ENCODE results near the gene ROGDI.

Gene ROGDI

DNA sequence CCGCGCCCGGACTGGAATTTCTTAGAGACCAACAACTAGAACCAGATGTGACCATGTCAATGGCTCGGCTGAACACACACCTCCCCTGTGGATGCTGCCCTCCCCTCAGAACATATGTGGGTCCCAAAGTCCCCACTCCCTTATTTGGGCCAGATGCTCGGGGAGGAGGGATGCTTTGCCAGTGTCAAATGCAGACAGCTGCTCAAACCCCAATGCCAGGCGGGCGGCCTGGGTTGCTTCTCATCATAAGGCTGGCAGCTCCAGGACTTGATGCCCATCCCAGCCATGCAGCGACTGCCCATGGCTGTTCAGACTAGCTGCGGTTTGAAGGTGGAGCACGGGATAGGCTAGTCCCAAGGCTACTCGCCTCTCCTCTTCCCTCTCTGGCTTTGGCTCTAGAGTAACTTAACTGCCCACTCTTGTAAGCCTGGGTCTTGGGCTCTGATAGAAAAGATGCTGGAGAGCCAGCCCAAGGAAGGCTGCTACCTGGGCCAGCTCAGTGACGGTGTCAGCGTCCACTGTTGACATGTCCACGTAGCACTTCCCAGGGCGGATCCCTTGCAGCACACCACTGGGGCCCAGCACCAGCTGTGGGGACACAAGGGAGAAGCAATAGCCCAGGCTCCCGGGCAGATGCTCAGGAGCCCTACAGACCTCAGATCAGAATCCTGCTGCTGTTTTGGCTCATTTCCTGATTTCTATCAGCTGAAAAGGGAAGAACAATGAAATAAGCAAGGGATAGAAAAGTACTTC, 11.0 kb upstream of the ROGDI start:
- H3K4me3 ChIP-seq: no peak overlapping the region
- H3K4me1 ChIP-seq: no peaks in the 10 kb centered on the region
- no peaks in the 10 kb centered on the region for H3K9me3 ChIP-seq
- no peak overlapping the region for H3K27ac ChIP-seq
- H3K27me3 ChIP-seq: no peaks in the 10 kb centered on the region
- peaks cover 68 to 100% (median 93%) of the 10 kb centered on the region in 3 donors for H3K36me3 ChIP-seq
- TF ChIP-seq, protein P1, sequence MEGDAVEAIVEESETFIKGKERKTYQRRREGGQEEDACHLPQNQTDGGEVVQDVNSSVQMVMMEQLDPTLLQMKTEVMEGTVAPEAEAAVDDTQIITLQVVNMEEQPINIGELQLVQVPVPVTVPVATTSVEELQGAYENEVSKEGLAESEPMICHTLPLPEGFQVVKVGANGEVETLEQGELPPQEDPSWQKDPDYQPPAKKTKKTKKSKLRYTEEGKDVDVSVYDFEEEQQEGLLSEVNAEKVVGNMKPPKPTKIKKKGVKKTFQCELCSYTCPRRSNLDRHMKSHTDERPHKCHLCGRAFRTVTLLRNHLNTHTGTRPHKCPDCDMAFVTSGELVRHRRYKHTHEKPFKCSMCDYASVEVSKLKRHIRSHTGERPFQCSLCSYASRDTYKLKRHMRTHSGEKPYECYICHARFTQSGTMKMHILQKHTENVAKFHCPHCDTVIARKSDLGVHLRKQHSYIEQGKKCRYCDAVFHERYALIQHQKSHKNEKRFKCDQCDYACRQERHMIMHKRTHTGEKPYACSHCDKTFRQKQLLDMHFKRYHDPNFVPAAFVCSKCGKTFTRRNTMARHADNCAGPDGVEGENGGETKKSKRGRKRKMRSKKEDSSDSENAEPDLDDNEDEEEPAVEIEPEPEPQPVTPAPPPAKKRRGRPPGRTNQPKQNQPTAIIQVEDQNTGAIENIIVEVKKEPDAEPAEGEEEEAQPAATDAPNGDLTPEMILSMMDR (IDR thresholded peaks at IDR 0.05): no peak
- no peak for DNase-seq
- intact Hi-C loops (cut with DNase I; ENCODE audit: low total_unique reads): no loop called here

DNA sequence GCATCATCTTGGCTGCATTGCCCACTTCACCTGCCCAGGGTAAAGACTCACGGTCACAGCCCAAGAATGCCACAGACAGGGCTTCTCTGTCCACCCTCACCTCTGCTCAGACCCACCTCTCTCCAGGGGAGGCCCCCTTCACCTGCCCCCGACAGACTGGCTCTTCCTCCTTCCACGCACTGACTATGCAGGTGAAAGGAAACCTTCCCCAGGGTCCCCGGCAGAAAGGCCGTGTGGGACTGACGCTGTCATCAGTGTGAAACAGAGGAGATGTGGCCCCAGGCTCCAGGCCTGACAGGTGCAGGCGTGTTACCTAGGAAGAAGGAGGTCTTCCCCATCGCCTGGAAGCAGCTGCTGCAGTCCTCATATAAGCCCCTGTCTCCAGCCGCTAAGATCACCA, 9.3 kb upstream of the ROGDI start:
- no peaks in the 10 kb centered on the region for H3K27me3 ChIP-seq
- H3K4me1 ChIP-seq: no peaks in the 10 kb centered on the region
- no peaks in the 10 kb centered on the region for H3K9me3 ChIP-seq
- no peak for DNase-seq
- intact Hi-C loops (cut with DNase I; ENCODE audit: low total_unique reads): no loop called here
- H3K27ac ChIP-seq: no peak overlapping the region
- H3K4me3 ChIP-seq: no peak overlapping the region
- peaks cover 65 to 99% (median 86%) of the 10 kb centered on the region in 3 donors for H3K36me3 ChIP-seq
- TF ChIP-seq, protein P1 (IDR thresholded peaks at IDR 0.05): no peak

GRCh38 chr16:4811242-4811641, 8.8 kb upstream of the ROGDI start:
- no peaks in the 10 kb centered on the region for H3K9me3 ChIP-seq
- H3K27me3 ChIP-seq: no peaks in the 10 kb centered on the region
- DNase-seq: no peak
- TF ChIP-seq, protein P1 (IDR thresholded peaks at IDR 0.05): no peak
- H3K27ac ChIP-seq: no peak overlapping the region
- intact Hi-C loops (cut with DNase I; ENCODE audit: low total_unique reads): no loop called here
- no peaks in the 10 kb centered on the region for H3K4me1 ChIP-seq
- H3K4me3 ChIP-seq: no peak overlapping the region
- peaks cover 60 to 99% (median 83%) of the 10 kb centered on the region in 3 donors for H3K36me3 ChIP-seq

GRCh38 chr16:4806280-4806679, 3.8 kb upstream of the ROGDI start:
- no peak overlapping the region for H3K4me3 ChIP-seq
- no peak overlapping the region for H3K27ac ChIP-seq
- H3K9me3 ChIP-seq: no peaks in the 10 kb centered on the region
- intact Hi-C loops (cut with DNase I; ENCODE audit: low total_unique reads): no loop called here
- H3K4me1 ChIP-seq: peaks cover 0 to 16% (median 10%) of the 10 kb centered on the region in 4 donors
- H3K36me3 ChIP-seq: peaks cover 28 to 72% (median 53%) of the 10 kb centered on the region in 3 donors
- TF ChIP-seq, protein P1 (IDR thresholded peaks at IDR 0.05): no peak
- no peak for DNase-seq
- H3K27me3 ChIP-seq: no peaks in the 10 kb centered on the region

DNA sequence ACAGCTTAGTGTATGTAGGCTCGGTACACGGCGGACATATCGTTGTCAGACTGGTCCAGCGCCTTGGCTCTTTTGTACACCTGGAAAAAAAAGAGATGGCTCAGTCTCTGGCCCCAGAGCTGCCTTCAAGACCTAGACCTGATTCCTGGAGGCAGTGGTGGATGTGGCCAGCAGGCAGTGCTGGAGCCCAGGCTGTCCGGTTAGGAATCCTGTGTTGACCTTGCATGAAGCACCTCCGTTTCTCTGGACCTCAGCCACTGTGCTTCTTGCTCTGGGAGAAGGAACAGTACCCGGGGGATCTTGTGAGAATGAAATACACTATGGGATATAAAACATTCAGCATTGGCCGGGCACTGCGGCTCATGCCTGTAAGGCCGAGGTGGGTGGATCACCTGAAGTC, 2.8 kb upstream of the ROGDI start:
- TF ChIP-seq, protein P1 (IDR thresholded peaks at IDR 0.05): no peak
- H3K4me1 ChIP-seq: peaks cover 0 to 23% (median 13%) of the 10 kb centered on the region in 4 donors
- H3K9me3 ChIP-seq: no peaks in the 10 kb centered on the region
- no peak overlapping the region for H3K27ac ChIP-seq
- H3K36me3 ChIP-seq: peaks cover 21 to 62% (median 47%) of the 10 kb centered on the region in 3 donors
- no peak overlapping the region for H3K4me3 ChIP-seq
- DNase-seq: no peak
- H3K27me3 ChIP-seq: no peaks in the 10 kb centered on the region
- intact Hi-C loops (cut with DNase I; ENCODE audit: low total_unique reads): no loop called here
